Neuron (in vitro differentiated cells): ENCODE results near the gene PAIP1.
"Not testable (repeated sequence)": the region's sequence is repeated elsewhere in the genome, so short reads cannot be mapped to it uniquely, and the experiment has no call there.

Source experiments
- H2AFZ ChIP-seq: one replicate; pipeline ENCODE4 v1.6.1; 2013; ENCODE audit warnings: low read depth, mild to moderate bottlenecking, inconsistent platforms, low read length, moderate library complexity
- H3K27me3 ChIP-seq: one replicate; pipeline ENCODE4 v1.6.1; 2013; ENCODE audit warnings: low read length; ENCODE audit not compliant: insufficient read depth
- H3K36me3 ChIP-seq: one replicate; pipeline ENCODE4 v1.6.1; 2013; ENCODE audit warnings: low read length; ENCODE audit not compliant: insufficient read depth
- H3K4me1 ChIP-seq: one replicate; pipeline ENCODE4 v1.6.1; 2013; ENCODE audit warnings: low read length; ENCODE audit not compliant: insufficient read depth
- H3K4me3 ChIP-seq: 2 replicates; pipeline ENCODE4 v1.5.1; 2013; ENCODE audit warnings: mild to moderate bottlenecking, low read length, moderate library complexity
- H3K9me3 ChIP-seq: one replicate; pipeline ENCODE4 v1.6.1; 2013; ENCODE audit warnings: low read length

The PAIP1 gene

DNA sequence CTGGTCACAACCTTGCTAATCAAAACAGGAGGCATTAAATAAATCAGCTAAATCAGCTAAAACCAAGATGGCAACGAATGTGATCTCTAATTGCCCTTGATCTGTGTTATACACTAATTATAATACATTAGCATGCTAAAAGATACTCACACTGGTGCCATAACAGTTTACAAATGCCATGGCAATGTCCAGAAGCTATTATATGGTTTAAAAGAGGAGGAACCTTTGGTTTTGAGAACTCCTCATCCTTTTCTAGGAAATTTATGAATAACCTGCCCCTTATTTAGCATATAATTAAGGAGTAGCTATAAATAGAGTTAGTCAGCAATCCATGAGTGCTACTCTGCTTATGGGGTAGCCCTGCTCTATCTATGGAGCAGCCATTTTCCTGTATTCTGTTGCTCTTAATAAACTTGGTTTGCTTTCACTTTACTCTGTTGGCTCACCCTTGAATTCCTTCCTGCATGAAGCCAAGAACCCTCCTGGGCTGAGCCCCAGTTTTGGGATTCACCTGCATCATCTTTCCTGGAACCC is 27.4 kb upstream of the PAIP1 start:
- H2AFZ ChIP-seq: no peak overlapping the region
- no peak overlapping the region for H3K4me3 ChIP-seq
- no peaks in the 10 kb centered on the region for H3K27me3 ChIP-seq
- H3K4me1 ChIP-seq: no peaks in the 10 kb centered on the region
- H3K36me3 ChIP-seq: peaks cover 7% of the 10 kb centered on the region
- peaks cover 7% of the 10 kb centered on the region for H3K9me3 ChIP-seq

DNA sequence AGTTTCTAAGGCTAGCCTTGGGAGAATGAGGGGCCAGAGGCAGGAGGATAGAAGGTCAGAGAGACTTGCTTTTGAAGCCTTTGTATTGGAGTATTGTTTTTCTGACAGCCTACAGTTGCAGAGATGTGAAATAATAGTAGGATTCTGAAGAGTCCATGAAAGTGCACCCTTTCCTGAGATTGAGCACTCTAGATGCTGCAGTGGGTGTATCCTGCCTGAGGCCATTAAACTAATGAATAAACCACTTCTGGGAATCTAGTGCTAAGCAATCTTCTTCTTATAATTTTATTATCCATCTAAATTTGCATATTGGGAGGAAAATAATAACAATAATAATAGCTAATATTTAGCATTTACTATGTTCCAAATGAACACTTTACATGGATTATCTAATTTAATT is 26.8 kb upstream of the PAIP1 start:
- Histone ChIP-seq H3K36me3 (peaks cover 7% of the 10 kb centered on the region), H3K9me3 (peaks cover 7% of the 10 kb centered on the region), H3K4me3 (no peak overlapping the region), H3K27me3 (no peaks in the 10 kb centered on the region), H3K4me1 (no peaks in the 10 kb centered on the region), H2AFZ (no peak overlapping the region)

DNA sequence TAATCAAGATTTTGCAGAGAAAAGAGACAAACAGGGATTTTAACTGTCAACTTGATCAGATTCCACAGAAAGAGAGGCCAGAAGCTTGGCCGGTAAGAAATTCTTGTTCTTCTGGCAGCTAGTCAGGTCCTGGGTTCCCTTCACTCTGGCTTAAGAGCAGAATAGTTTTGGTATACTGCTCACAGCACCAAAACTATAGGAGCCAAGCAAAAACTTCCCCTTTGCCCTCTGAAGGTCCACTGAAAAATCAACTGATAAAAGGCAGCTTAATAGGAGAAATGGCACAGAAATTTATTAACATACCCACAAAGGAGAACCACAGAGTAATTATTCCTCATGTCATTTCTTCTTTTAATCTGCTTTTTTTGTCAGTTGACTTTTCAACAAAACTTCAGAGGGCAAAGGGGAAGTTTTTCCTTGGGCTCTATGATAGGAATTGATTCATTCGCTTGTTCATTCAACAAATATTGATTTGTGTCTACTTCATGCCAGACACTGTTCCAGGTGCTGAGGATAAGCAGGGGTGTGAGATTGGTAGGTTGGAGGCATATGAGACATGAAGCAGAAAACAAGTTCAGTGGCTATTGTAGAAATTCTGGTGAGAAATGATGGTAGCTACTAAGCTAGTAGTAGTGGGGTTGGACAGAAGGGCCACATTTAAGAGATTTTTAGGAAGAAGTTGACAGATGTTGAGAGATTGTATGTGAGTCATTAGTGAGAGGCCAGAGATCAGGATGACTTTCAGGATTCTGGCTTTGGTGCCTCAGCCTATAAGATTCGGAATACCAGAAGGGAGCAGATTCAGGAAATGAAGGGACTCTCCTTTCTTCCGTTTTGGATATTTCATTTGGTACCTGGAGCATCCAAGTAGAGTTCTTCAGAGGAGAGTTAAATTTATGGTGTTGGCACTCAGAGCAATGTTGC is 25.5 kb upstream of the PAIP1 start:
- no peak overlapping the region for H3K4me3 ChIP-seq
- no peaks in the 10 kb centered on the region for H3K27me3 ChIP-seq
- peaks cover 7% of the 10 kb centered on the region for H3K9me3 ChIP-seq
- H2AFZ ChIP-seq: no peak overlapping the region
- peaks cover 7% of the 10 kb centered on the region for H3K36me3 ChIP-seq
- no peaks in the 10 kb centered on the region for H3K4me1 ChIP-seq

DNA sequence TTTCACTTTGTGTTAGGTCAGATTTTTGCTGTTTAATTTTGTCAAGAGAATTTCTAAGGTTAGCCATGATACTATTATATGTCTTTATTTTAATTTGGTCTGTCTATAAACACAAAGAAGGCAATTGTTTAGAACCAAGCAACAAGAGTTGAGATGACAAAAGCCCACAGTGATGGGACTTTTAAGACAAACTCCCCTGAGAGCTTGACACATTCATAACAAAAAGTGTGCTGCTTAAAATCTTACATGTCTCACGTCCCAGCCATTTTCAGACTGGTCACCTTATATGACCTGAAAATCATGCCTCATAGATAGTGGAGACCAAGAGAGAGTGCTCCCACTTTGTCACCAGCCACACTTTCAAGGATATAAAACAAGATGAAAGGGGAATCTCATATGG is 24.5 kb upstream of the PAIP1 start:
- H3K4me3 ChIP-seq: no peak overlapping the region
- no peaks in the 10 kb centered on the region for H3K27me3 ChIP-seq
- H2AFZ ChIP-seq: no peak overlapping the region
- peaks cover 8% of the 10 kb centered on the region for H3K9me3 ChIP-seq
- peaks cover 9% of the 10 kb centered on the region for H3K36me3 ChIP-seq
- no peaks in the 10 kb centered on the region for H3K4me1 ChIP-seq

DNA sequence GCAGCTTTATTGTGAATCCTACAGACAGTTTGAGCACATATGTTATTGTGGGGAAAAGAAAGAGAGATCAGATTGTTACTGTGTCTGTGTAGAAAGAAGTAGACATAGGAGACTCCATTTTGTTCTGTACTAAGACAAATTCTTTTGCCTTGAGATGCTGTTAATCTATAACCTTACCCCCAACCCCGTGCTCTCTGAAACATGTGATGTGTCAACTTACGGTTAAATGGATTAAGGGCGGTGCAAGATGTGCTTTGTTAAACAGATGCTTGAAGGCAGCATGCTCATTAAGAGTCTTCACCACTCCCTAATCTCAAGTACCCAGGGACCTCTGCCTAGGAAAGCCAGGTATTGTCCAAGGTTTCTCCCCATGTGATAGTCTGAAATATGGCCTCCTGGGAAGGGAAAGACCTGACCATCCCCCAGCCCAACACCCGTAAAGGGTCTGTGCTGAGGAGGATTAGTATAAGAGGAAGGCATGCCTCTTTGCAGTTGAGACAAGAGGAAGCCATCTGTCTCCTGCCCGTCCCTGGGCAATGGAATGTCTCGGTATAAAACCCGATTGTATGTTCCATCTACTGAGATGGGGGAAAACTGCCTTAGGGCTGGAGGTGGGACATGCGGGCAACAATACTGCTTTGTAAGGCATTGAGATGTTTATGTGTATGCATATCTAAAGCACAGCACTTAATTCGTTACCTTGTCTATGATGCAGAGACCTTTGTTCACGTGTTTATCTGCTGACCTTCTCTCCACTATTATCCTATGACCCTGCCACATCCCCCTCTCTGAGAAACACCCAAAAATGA is 23.7 kb upstream of the PAIP1 start:
- not testable (repeated sequence) for H3K27me3 ChIP-seq, H3K4me3 ChIP-seq, H3K4me1 ChIP-seq, H2AFZ ChIP-seq
- Histone ChIP-seq H3K36me3 (peaks cover 12% of the 10 kb centered on the region), H3K9me3 (peaks cover 12% of the 10 kb centered on the region)

DNA sequence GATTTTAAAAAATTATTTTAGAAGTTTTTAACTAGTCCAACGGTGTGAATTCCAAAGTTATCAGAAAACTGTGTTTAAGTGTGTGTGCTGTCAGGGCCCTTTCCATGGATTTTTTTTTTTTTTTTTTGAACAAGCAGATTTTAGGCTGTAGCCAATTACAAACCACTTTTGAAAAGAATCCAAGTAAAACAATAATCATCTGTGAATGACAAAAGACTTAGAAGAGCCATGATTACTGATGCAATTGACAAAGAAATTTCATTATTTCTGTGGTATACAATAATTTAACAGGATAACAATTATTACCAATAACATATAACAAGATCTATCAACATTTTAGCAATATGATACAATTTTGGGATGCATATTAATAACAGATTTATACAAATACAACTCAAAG is 16.2 kb upstream of the PAIP1 start:
- Histone ChIP-seq H3K27me3 (no peaks in the 10 kb centered on the region), H3K4me3 (no peak overlapping the region), H3K4me1 (no peaks in the 10 kb centered on the region), H3K36me3 (peaks cover 14% of the 10 kb centered on the region), H2AFZ (no peak overlapping the region), H3K9me3 (peaks cover 8% of the 10 kb centered on the region)

DNA sequence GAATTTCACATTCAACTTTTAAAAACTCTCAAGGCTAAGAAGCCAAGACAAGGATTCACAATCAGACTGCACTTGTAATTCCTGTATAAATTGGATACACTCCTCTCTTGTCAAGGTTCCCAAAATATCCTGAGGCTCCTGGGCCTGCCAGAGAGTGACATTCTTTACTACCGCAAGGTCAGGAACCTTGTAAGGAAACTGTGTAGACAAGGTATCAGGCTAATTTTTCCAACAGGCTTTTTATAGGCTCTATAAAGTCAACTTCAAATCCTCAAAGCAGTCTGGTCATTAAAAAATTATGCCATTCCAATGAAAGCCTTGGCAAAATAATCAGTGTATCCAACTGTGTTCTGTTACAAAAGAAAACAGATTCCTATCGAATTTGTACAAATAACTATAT is 15.5 kb upstream of the PAIP1 start:
- Histone ChIP-seq H3K4me3 (no peak overlapping the region), H3K36me3 (peaks cover 13% of the 10 kb centered on the region), H3K9me3 (peaks cover 8% of the 10 kb centered on the region), H2AFZ (no peak overlapping the region), H3K4me1 (no peaks in the 10 kb centered on the region), H3K27me3 (no peaks in the 10 kb centered on the region)

DNA sequence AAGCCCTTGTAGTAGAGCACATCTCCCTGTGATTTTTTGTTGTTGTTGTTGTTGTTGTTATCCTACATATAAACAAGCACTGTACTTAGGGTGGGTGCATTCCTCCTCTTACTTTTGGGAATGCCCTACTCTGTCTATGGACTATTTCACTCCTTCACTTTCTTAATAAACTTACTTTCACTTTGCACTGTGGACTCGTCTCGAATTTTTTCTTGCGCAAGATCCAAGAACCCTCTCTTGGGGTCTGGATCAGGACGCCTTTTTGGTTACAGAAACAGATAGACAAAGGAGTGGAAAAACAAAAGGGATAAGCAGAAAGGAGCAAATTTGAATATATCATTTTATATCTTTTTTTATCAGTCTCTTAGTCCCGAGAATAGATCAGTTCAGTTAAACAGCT is 14.4 kb upstream of the PAIP1 start:
- no peaks in the 10 kb centered on the region for H3K27me3 ChIP-seq
- peaks cover 11% of the 10 kb centered on the region for H3K36me3 ChIP-seq
- no peak overlapping the region for H2AFZ ChIP-seq
- H3K4me1 ChIP-seq: no peaks in the 10 kb centered on the region
- H3K4me3 ChIP-seq: no peak overlapping the region
- peaks cover 5% of the 10 kb centered on the region for H3K9me3 ChIP-seq

DNA sequence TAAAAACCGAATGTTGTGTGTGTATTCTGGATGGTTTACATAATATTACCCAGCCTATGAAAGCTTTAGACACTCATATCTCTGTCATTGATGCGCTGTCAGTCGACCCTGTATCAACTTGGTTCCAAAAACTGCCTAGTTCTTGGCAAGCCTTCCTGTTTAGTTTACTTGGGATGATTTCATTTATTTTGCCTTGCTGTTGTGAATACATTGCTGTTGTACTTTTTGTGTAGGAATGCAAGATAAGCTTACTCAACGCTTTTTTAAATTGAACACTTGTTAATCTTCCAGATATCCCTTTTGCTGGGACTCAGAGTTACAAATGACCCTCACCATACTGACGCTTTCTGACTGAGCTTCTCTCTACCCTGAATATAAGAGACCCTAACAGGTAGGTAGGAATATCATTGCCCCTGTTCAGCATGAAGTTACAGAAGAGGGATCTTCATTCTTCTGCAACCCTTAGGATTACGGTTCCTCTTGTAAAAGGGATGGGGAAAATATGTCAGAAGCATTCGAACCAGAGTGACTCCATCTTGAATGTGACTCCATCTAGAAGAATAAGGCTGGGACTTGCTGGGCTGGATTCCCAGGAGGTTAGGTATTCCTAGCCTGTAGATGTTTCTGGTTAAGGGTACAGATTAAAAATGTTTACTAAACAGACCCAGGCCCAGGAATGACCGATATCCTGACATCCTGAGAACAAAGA is 13.7 kb upstream of the PAIP1 start:
- H3K4me1 ChIP-seq: no peaks in the 10 kb centered on the region
- H2AFZ ChIP-seq: no peak overlapping the region
- H3K36me3 ChIP-seq: peaks cover 8% of the 10 kb centered on the region
- H3K9me3 ChIP-seq: peaks cover 3% of the 10 kb centered on the region
- no peaks in the 10 kb centered on the region for H3K27me3 ChIP-seq
- no peak overlapping the region for H3K4me3 ChIP-seq

DNA sequence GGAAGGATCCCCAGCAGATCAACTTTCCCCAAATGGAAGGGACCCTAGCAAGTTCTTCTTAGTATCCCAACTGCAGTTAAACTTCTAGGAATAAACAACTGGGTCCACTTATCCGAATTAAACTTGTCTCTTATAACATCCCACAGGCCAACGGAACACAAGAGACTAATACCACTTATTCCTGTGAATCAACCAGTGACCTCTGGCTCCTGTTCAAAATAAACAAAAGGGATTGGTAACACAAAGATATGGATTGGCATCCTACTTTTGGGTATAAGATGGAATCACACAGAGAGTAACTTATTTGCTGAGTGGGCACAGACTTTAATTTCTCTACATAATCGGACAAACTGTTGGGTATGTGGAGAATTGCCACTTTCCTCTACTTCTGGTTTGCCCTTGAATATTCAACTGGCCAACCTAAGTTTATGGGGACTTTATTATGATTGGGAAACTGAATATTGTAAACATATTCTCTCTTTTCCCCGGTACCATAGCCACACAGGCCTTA is 12.4 kb upstream of the PAIP1 start:
- no peaks in the 10 kb centered on the region for H3K4me1 ChIP-seq
- no peaks in the 10 kb centered on the region for H3K36me3 ChIP-seq
- no peaks in the 10 kb centered on the region for H3K9me3 ChIP-seq
- no peak overlapping the region for H2AFZ ChIP-seq
- no peak overlapping the region for H3K4me3 ChIP-seq
- no peaks in the 10 kb centered on the region for H3K27me3 ChIP-seq

DNA sequence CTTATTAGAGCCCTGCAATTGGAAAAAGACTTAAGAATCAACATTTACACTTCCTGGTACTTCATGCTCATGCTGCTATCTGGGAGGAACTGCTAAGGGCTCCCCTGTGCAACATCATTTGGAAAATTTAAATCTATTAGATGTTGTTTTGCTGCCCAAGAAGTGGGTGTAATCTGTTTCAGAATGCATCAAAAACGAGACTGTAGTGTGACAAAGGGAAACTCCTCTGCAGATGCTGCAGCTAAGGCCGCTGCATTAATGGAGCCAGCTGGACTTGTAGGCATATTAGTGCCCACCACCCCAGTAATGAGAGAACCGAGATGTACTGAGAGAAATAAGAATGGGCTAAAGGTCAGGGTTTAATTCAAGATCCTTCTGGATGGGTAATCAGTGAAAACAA is 11.1 kb upstream of the PAIP1 start:
- H3K4me3 ChIP-seq: no peak overlapping the region
- no peaks in the 10 kb centered on the region for H3K36me3 ChIP-seq
- H3K27me3 ChIP-seq: no peaks in the 10 kb centered on the region
- no peaks in the 10 kb centered on the region for H3K4me1 ChIP-seq
- H3K9me3 ChIP-seq: no peaks in the 10 kb centered on the region
- H2AFZ ChIP-seq: no peak overlapping the region

DNA sequence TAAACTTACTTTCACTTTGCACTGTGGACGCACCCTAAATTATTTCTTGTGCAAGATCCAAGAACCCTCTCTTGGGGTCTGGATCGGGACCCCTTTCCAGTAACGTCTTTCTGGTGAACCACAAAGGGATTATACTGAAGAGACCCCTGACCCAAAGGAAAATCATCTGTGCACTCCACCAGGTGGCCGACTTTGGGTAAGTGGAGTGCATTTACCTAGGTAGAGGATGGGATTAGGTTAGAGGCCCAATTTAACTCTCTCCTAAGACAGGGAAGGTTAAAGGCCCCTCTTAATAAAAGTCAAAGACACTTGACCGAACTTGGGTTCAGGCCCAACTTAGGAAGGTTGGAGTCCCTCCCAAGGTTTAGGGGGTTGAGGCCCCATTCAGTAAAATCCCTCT is 8.2 kb upstream of the PAIP1 start:
- H3K27me3 ChIP-seq: no peaks in the 10 kb centered on the region
- H3K9me3 ChIP-seq: no peaks in the 10 kb centered on the region
- H3K4me1 ChIP-seq: no peaks in the 10 kb centered on the region
- H3K36me3 ChIP-seq: no peaks in the 10 kb centered on the region
- H3K4me3 ChIP-seq: no peak overlapping the region
- no peak overlapping the region for H2AFZ ChIP-seq
